Measurements from ENCODE around the gene DTWD2.
"Not testable (repeated sequence)": the region's sequence is repeated elsewhere in the genome, so short reads cannot be mapped to it uniquely, and the experiment has no call there.

DTWD2 gene

GRCh38 chr5:118952992-118953651, 35.2 kb downstream of the DTWD2 start:
- Histone ChIP-seq H3K9me3 (ENCODE audit: control insufficient read depth in 2 of 2, low read length in 2 of 2) (no peaks in the 10 kb centered on the region), H3K36me3 (ENCODE audit: control insufficient read depth in 2 of 2, insufficient read depth in 2 of 2, low read length in 2 of 2) (no peaks in the 10 kb centered on the region), H3K9ac (ENCODE audit: low read length in 2 of 2) (no peak overlapping the region), H3K4me1 (ENCODE audit: control insufficient read depth, insufficient read depth, low read length) (no peaks in the 10 kb centered on the region), H3K4me3 (ENCODE audit: low read length in 2 of 2) (no peak overlapping the region), H3K27me3 (ENCODE audit: control insufficient read depth in 1 of 2, insufficient read depth in 2 of 2, low read length in 2 of 2) (no peaks in the 10 kb centered on the region), H3K27ac (ENCODE audit: low read length) (no peak overlapping the region)

GRCh38 chr5:118952306-118952705, 36.0 kb downstream of the DTWD2 start:
- H3K9me3 ChIP-seq (ENCODE audit: control insufficient read depth in 2 of 2, low read length in 2 of 2); H3K4me1 ChIP-seq (ENCODE audit: control insufficient read depth, insufficient read depth, low read length); H3K9ac ChIP-seq (ENCODE audit: low read length in 2 of 2); H3K36me3 ChIP-seq (ENCODE audit: control insufficient read depth in 2 of 2, insufficient read depth in 2 of 2, low read length in 2 of 2); H3K4me3 ChIP-seq (ENCODE audit: low read length in 2 of 2); H3K27ac ChIP-seq (ENCODE audit: low read length); H3K27me3 ChIP-seq (ENCODE audit: control insufficient read depth in 1 of 2, insufficient read depth in 2 of 2, low read length in 2 of 2): not testable (repeated sequence)

- not testable (repeated sequence) for H3K9ac ChIP-seq (ENCODE audit: low read length in 2 of 2); H3K36me3 ChIP-seq (ENCODE audit: control insufficient read depth in 2 of 2, insufficient read depth in 2 of 2, low read length in 2 of 2); H3K27ac ChIP-seq (ENCODE audit: low read length); H3K4me3 ChIP-seq (ENCODE audit: low read length in 2 of 2); H3K4me1 ChIP-seq (ENCODE audit: control insufficient read depth, insufficient read depth, low read length); H3K9me3 ChIP-seq (ENCODE audit: control insufficient read depth in 2 of 2, low read length in 2 of 2); H3K27me3 ChIP-seq (ENCODE audit: control insufficient read depth in 1 of 2, insufficient read depth in 2 of 2, low read length in 2 of 2)
These were observed 38.0 kb downstream of the DTWD2 start for GRCh38 chr5:118950354-118950753.

- no peaks in the 10 kb centered on the region for H3K36me3 ChIP-seq (ENCODE audit: control insufficient read depth in 2 of 2, insufficient read depth in 2 of 2, low read length in 2 of 2)
- no peaks in the 10 kb centered on the region for H3K27me3 ChIP-seq (ENCODE audit: control insufficient read depth in 1 of 2, insufficient read depth in 2 of 2, low read length in 2 of 2)
- H3K9me3 ChIP-seq (ENCODE audit: control insufficient read depth in 2 of 2, low read length in 2 of 2) = no peaks in the 10 kb centered on the region
- no peak overlapping the region for H3K27ac ChIP-seq (ENCODE audit: low read length)
- H3K4me3 ChIP-seq (ENCODE audit: low read length in 2 of 2) = no peak overlapping the region
- H3K9ac ChIP-seq (ENCODE audit: low read length in 2 of 2) = no peak overlapping the region
- no peaks in the 10 kb centered on the region for H3K4me1 ChIP-seq (ENCODE audit: control insufficient read depth, insufficient read depth, low read length)
These were observed 42.1 kb downstream of the DTWD2 start for GRCh38 chr5:118946138-118946800.

- H3K27me3 ChIP-seq (ENCODE audit: control insufficient read depth in 1 of 2, insufficient read depth in 2 of 2, low read length in 2 of 2) = no peaks in the 10 kb centered on the region
- H3K27ac ChIP-seq (ENCODE audit: low read length) = no peak overlapping the region
- no peak overlapping the region for H3K4me3 ChIP-seq (ENCODE audit: low read length in 2 of 2)
- H3K9me3 ChIP-seq (ENCODE audit: control insufficient read depth in 2 of 2, low read length in 2 of 2) = no peaks in the 10 kb centered on the region
- H3K36me3 ChIP-seq (ENCODE audit: control insufficient read depth in 2 of 2, insufficient read depth in 2 of 2, low read length in 2 of 2) = no peaks in the 10 kb centered on the region
- H3K4me1 ChIP-seq (ENCODE audit: control insufficient read depth, insufficient read depth, low read length) = no peaks in the 10 kb centered on the region
- H3K9ac ChIP-seq (ENCODE audit: low read length in 2 of 2) = no peak overlapping the region
These were observed 50.8 kb downstream of the DTWD2 start for GRCh38 chr5:118937393-118938061.

GRCh38 chr5:118933703-118934102, 54.6 kb downstream of the DTWD2 start:
- Histone ChIP-seq H3K4me3 (ENCODE audit: low read length in 2 of 2) (no peak overlapping the region), H3K27ac (ENCODE audit: low read length) (no peak overlapping the region), H3K36me3 (ENCODE audit: control insufficient read depth in 2 of 2, insufficient read depth in 2 of 2, low read length in 2 of 2) (no peaks in the 10 kb centered on the region), H3K4me1 (ENCODE audit: control insufficient read depth, insufficient read depth, low read length) (no peaks in the 10 kb centered on the region), H3K9ac (ENCODE audit: low read length in 2 of 2) (no peak overlapping the region), H3K9me3 (ENCODE audit: control insufficient read depth in 2 of 2, low read length in 2 of 2) (no peaks in the 10 kb centered on the region), H3K27me3 (ENCODE audit: control insufficient read depth in 1 of 2, insufficient read depth in 2 of 2, low read length in 2 of 2) (no peaks in the 10 kb centered on the region)

- Histone ChIP-seq H3K27ac (ENCODE audit: low read length) (no peak overlapping the region), H3K9me3 (ENCODE audit: control insufficient read depth in 2 of 2, low read length in 2 of 2) (no peaks in the 10 kb centered on the region), H3K4me3 (ENCODE audit: low read length in 2 of 2) (no peak overlapping the region), H3K9ac (ENCODE audit: low read length in 2 of 2) (no peak overlapping the region), H3K36me3 (ENCODE audit: control insufficient read depth in 2 of 2, insufficient read depth in 2 of 2, low read length in 2 of 2) (peaks cover 0 to 4% of the 10 kb centered on the region in 2 donors), H3K27me3 (ENCODE audit: control insufficient read depth in 1 of 2, insufficient read depth in 2 of 2, low read length in 2 of 2) (no peaks in the 10 kb centered on the region), H3K4me1 (ENCODE audit: control insufficient read depth, insufficient read depth, low read length) (no peaks in the 10 kb centered on the region)
These were observed 56.8 kb downstream of the DTWD2 start for GRCh38 chr5:118931564-118931963.

- H3K4me3 ChIP-seq (ENCODE audit: low read length in 2 of 2) = no peak overlapping the region
- H3K27me3 ChIP-seq (ENCODE audit: control insufficient read depth in 1 of 2, insufficient read depth in 2 of 2, low read length in 2 of 2) = no peaks in the 10 kb centered on the region
- H3K4me1 ChIP-seq (ENCODE audit: control insufficient read depth, insufficient read depth, low read length) = no peaks in the 10 kb centered on the region
- peaks cover 0 to 4% of the 10 kb centered on the region in 2 donors for H3K36me3 ChIP-seq (ENCODE audit: control insufficient read depth in 2 of 2, insufficient read depth in 2 of 2, low read length in 2 of 2)
- no peak overlapping the region for H3K9ac ChIP-seq (ENCODE audit: low read length in 2 of 2)
- H3K27ac ChIP-seq (ENCODE audit: low read length) = no peak overlapping the region
- H3K9me3 ChIP-seq (ENCODE audit: control insufficient read depth in 2 of 2, low read length in 2 of 2) = no peaks in the 10 kb centered on the region
These were observed 64.3 kb downstream of the DTWD2 start for GRCh38 chr5:118924006-118924389.

GRCh38 chr5:118923295-118924005, 64.9 kb downstream of the DTWD2 start:
- Histone ChIP-seq H3K9me3 (ENCODE audit: control insufficient read depth in 2 of 2, low read length in 2 of 2) (no peaks in the 10 kb centered on the region), H3K27ac (ENCODE audit: low read length) (no peak overlapping the region), H3K4me1 (ENCODE audit: control insufficient read depth, insufficient read depth, low read length) (no peaks in the 10 kb centered on the region), H3K4me3 (ENCODE audit: low read length in 2 of 2) (no peak overlapping the region), H3K36me3 (ENCODE audit: control insufficient read depth in 2 of 2, insufficient read depth in 2 of 2, low read length in 2 of 2) (peaks cover 0 to 4% of the 10 kb centered on the region in 2 donors), H3K27me3 (ENCODE audit: control insufficient read depth in 1 of 2, insufficient read depth in 2 of 2, low read length in 2 of 2) (no peaks in the 10 kb centered on the region), H3K9ac (ENCODE audit: low read length in 2 of 2) (no peak overlapping the region)

- H3K27ac ChIP-seq (ENCODE audit: low read length) = no peak overlapping the region
These were observed 66.5 kb downstream of the DTWD2 start for GRCh38 chr5:118921866-118922265.

More at GRCh38 chr5:118921866-118922265, 66.5 kb downstream of the DTWD2 start:
- H3K9ac ChIP-seq (ENCODE audit: low read length in 2 of 2) = no peak overlapping the region
- no peaks in the 10 kb centered on the region for H3K9me3 ChIP-seq (ENCODE audit: control insufficient read depth in 2 of 2, low read length in 2 of 2)
- H3K27me3 ChIP-seq (ENCODE audit: control insufficient read depth in 1 of 2, insufficient read depth in 2 of 2, low read length in 2 of 2) = no peaks in the 10 kb centered on the region
- H3K36me3 ChIP-seq (ENCODE audit: control insufficient read depth in 2 of 2, insufficient read depth in 2 of 2, low read length in 2 of 2) = peaks cover 0 to 3% of the 10 kb centered on the region in 2 donors
- peak overlapping the region in 1 of 2 donors; percentile 46 for H3K4me3 ChIP-seq (ENCODE audit: low read length in 2 of 2)
- no peaks in the 10 kb centered on the region for H3K4me1 ChIP-seq (ENCODE audit: control insufficient read depth, insufficient read depth, low read length)

Data from stomach smooth muscle (tissue), 2 donors.